ENCODE results near the gene DCAF4. TPM values are rescaled to one million over a fixed set of nuclear protein-coding genes. Genes with fewer than 3 reads are reported as not detected.

Gene DCAF4
- total RNA-seq, 1 donor from 2014 or later: 14.2 TPM

GRCh38 chr14:72893636-72894322 is 32.5 kb upstream of the DCAF4 start, which contains the start of gene DPF3:
Gene DPF3, minus strand, starts transcription at chr14:72894101. Its CDS starts 13 bp downstream, at chr14:72894088.
- H3K4me3 ChIP-seq: peak within 1 kb of the TSS; percentile 66 to 80
- peak within 1 kb of the TSS; percentile 8 for H3K27ac ChIP-seq
- H3K4me1 ChIP-seq: peaks cover 25% of the 10 kb centered on the region
- H3K27me3 ChIP-seq: no peaks in the 10 kb centered on the region
- TF ChIP-seq, protein P1, sequence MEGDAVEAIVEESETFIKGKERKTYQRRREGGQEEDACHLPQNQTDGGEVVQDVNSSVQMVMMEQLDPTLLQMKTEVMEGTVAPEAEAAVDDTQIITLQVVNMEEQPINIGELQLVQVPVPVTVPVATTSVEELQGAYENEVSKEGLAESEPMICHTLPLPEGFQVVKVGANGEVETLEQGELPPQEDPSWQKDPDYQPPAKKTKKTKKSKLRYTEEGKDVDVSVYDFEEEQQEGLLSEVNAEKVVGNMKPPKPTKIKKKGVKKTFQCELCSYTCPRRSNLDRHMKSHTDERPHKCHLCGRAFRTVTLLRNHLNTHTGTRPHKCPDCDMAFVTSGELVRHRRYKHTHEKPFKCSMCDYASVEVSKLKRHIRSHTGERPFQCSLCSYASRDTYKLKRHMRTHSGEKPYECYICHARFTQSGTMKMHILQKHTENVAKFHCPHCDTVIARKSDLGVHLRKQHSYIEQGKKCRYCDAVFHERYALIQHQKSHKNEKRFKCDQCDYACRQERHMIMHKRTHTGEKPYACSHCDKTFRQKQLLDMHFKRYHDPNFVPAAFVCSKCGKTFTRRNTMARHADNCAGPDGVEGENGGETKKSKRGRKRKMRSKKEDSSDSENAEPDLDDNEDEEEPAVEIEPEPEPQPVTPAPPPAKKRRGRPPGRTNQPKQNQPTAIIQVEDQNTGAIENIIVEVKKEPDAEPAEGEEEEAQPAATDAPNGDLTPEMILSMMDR (IDR thresholded peaks at IDR 0.05): no peak
- peak; percentile 68 to 86 for TF ChIP-seq POLR2AphosphoS5 (IDR thresholded peaks at IDR 0.05; ENCODE audit: insufficient read depth in 1 of 2, low read depth in 1 of 2)
- no peaks in the 10 kb centered on the region for H3K36me3 ChIP-seq
- H3K9me3 ChIP-seq: no peaks in the 10 kb centered on the region
- intact Hi-C loops (cut with DNase I): no loop called here
- DNase-seq (ENCODE audit: extremely low spot score in 2 of 2): peak in 1 of 2 donors; percentile 97

DNA sequence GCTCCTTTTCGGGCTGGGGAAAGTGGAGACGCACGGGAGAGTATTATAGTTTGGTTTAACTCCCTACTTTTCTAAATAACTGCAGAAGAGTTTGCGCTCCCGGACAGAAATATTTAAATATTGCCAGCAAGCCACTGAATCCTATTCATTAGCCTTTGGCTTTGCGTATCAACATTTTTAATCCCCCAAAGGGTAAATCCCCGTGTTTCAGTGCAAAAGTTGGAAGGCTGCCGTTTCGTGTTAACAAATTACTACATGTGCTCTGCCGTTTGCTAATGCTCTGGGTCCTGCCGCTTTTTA is 32.0 kb upstream of the DCAF4 start:
- H3K36me3 ChIP-seq: no peaks in the 10 kb centered on the region
- no peaks in the 10 kb centered on the region for H3K9me3 ChIP-seq
- H3K27me3 ChIP-seq: no peaks in the 10 kb centered on the region
- H3K4me1 ChIP-seq: peaks cover 25% of the 10 kb centered on the region
- peak overlapping the region; percentile 66 to 80 for H3K4me3 ChIP-seq
- no peak for TF ChIP-seq POLR2A (IDR thresholded peaks at IDR 0.05)
- TF ChIP-seq, protein P1 (IDR thresholded peaks at IDR 0.05): no peak
- no peak for TF ChIP-seq POLR2AphosphoS5 (IDR thresholded peaks at IDR 0.05; ENCODE audit: insufficient read depth in 1 of 2, low read depth in 1 of 2)
- DNase-seq (ENCODE audit: extremely low spot score in 2 of 2): no peak
- H3K27ac ChIP-seq: no peak overlapping the region
- intact Hi-C loops (cut with DNase I): no loop called here

- H3K9me3 ChIP-seq: no peaks in the 10 kb centered on the region
- peaks cover 25% of the 10 kb centered on the region for H3K4me1 ChIP-seq
- H3K27me3 ChIP-seq: no peaks in the 10 kb centered on the region
- TF ChIP-seq, protein P1 (IDR thresholded peaks at IDR 0.05): no peak
- TF ChIP-seq POLR2AphosphoS5 (IDR thresholded peaks at IDR 0.05; ENCODE audit: insufficient read depth in 1 of 2, low read depth in 1 of 2): no peak
- no peak for TF ChIP-seq POLR2A (IDR thresholded peaks at IDR 0.05)
- DNase-seq (ENCODE audit: extremely low spot score in 2 of 2): no peak
- H3K27ac ChIP-seq: no peak overlapping the region
- peak overlapping the region; percentile 66 to 80 for H3K4me3 ChIP-seq
- intact Hi-C loops (cut with DNase I): no loop called here
- H3K36me3 ChIP-seq: no peaks in the 10 kb centered on the region
Observed at GRCh38 chr14:72894623-72895378, 31.5 kb upstream of the DCAF4 start.

- TF ChIP-seq POLR2AphosphoS5 (IDR thresholded peaks at IDR 0.05; ENCODE audit: insufficient read depth in 1 of 2, low read depth in 1 of 2): no peak
- TF ChIP-seq POLR2A (IDR thresholded peaks at IDR 0.05): no peak
- TF ChIP-seq, protein P1 (IDR thresholded peaks at IDR 0.05): no peak
- Histone ChIP-seq H3K36me3 (no peaks in the 10 kb centered on the region), H3K27me3 (no peaks in the 10 kb centered on the region), H3K4me3 (no peak overlapping the region), H3K9me3 (no peaks in the 10 kb centered on the region), H3K4me1 (peaks cover 7% of the 10 kb centered on the region), H3K27ac (no peak overlapping the region)
- no peak for DNase-seq (ENCODE audit: extremely low spot score in 2 of 2)
- intact Hi-C loops (cut with DNase I): no loop called here
Observed at GRCh38 chr14:72898448-72898847, 27.8 kb upstream of the DCAF4 start.

- Histone ChIP-seq H3K9me3 (no peaks in the 10 kb centered on the region), H3K36me3 (no peaks in the 10 kb centered on the region), H3K4me1 (no peaks in the 10 kb centered on the region), H3K4me3 (no peak overlapping the region), H3K27ac (no peak overlapping the region), H3K27me3 (no peaks in the 10 kb centered on the region)
- TF ChIP-seq, protein P1 (IDR thresholded peaks at IDR 0.05): no peak
- TF ChIP-seq POLR2AphosphoS5 (IDR thresholded peaks at IDR 0.05; ENCODE audit: insufficient read depth in 1 of 2, low read depth in 1 of 2) (no peak), POLR2A (IDR thresholded peaks at IDR 0.05) (no peak)
- DNase-seq (ENCODE audit: extremely low spot score in 2 of 2): no peak
- intact Hi-C loops (cut with DNase I): no loop called here
Observed at GRCh38 chr14:72901361-72901760, 24.9 kb upstream of the DCAF4 start.
